Stimulated activated naive CD8-positive, alpha-beta T cell treated with anti-CD3 and anti-CD28 coated beads, Interleukin-15, amount 100 ng/mL, for 72 hours (primary cell): ENCODE data around the gene GAST.
A peak's percentile ranks its signal among the peaks of the same experiment; 100 is the strongest.

Experiments used
- ATAC-seq: fragments of 150-1000 bp; cut with Tn5 transposase; 2 replicates; pipeline ENCODE4 v1.10.0; 2021; ENCODE audit warnings: mild to moderate bottlenecking, moderate library complexity
- DNase-seq, 2 donors: peaks; one replicate each; pipeline ENCODE4 v3.0.0; 2021 to 2022
- H3K27ac Mint-ChIP-seq, 2 donors: one replicate each; pipeline ENCODE4 v1.8.0; 2022; ENCODE audit warnings: mild to moderate bottlenecking in 2 of 2, mixed read lengths in 2 of 2, moderate library complexity in 2 of 2
- H3K27me3 Mint-ChIP-seq: one replicate; pipeline ENCODE4 v1.8.0; 2022; ENCODE audit warnings: mixed read lengths
- H3K4me1 Mint-ChIP-seq: one replicate; pipeline ENCODE4 v1.8.0; 2022; ENCODE audit warnings: mild to moderate bottlenecking, mixed read lengths
- H3K4me3 Mint-ChIP-seq, 2 donors: one replicate each; pipeline ENCODE4 v1.8.0; 2022; ENCODE audit warnings: mild to moderate bottlenecking in 2 of 2, mixed read lengths in 2 of 2, moderate library complexity in 1 of 2
- H3K9me3 Mint-ChIP-seq, 2 donors: one replicate each; pipeline ENCODE4 v1.8.0; 2022; ENCODE audit warnings: mixed read lengths in 2 of 2

Gene GAST

DNA sequence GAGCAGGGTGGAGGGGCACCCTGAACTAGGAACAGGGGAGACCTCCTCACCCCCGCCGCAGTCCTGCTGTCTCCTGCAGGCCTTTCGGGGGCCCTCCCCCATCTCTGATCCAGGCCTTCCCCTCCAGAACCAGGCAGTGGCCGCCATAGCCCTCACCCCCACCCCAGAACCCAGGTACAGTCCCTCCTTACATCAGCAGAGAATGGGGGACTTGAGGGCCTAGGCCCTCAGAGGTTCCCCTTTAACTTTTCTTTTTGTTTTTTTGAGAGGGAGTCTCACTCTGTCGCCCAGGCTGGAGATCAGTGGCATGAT lies 26.6 kb downstream of the GAST start:
- no peak overlapping the region for H3K27ac Mint-ChIP-seq
- H3K4me3 Mint-ChIP-seq: no peak overlapping the region
- H3K9me3 Mint-ChIP-seq: no peaks in the 10 kb centered on the region
- DNase-seq (no peak), ATAC-seq (no peak)
- peaks cover 23% of the 10 kb centered on the region for H3K4me1 Mint-ChIP-seq
- peaks cover 42% of the 10 kb centered on the region for H3K27me3 Mint-ChIP-seq

DNA sequence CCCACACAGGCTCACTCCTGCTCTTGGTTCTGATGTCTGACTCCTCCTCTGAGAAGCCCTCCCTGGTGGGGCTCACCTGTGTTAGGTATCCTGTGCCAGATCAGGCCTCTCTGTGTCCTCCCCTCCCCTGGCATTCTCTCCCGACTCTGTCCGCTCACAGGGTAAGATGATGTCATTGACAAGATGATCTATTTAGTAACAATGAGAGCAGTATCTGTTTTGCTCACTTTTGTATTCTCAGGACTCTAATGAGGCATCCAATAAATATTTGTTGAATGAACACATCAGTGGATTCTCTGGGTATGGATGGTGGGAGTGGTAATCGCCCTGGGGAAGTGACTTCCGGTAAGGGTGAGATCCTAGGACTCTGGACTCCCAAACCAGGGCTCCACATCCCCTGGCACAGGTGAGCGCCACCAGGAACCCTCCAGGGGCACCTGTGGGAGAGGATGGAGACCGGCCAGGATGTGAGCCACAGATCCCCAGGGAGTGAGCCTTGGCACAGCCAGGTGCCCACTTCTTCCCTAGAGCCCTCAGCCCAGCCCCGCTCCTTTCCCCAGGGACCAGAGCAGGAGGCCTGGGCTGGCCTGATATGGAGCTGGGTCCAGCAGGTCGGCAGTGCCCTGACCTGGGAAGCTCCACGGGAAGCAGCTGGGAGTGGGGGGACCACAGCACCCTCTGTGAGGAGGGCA lies 27.7 kb downstream of the GAST start:
- Mint-ChIP-seq H3K27ac (peak overlapping the region in 1 of 2 donors; percentile 62), H3K27me3 (peaks cover 32% of the 10 kb centered on the region), H3K4me1 (peaks cover 12% of the 10 kb centered on the region), H3K4me3 (no peak overlapping the region), H3K9me3 (no peaks in the 10 kb centered on the region)
- no peak for ATAC-seq
- no peak for DNase-seq

DNA sequence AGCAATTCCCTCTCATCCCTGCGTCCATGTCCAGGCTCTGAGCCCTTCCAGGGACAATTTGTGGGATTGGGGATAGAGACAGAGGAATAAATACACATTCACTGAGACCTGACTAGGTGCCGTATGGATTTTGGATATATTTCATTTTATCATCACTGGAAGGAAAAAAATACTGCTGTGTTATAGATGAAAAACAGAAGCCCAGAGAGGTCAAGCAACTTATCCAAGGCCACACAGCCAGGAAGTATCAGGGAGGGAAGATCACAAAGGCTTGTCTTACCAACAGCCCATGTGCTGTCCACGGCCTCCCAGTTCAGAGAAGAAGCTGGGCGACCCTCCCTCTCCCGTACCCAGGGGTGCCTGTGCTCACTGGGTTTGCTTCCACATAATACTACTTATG lies 28.4 kb downstream of the GAST start:
- DNase-seq: no peak
- H3K27ac Mint-ChIP-seq: no peak overlapping the region
- H3K4me3 Mint-ChIP-seq: no peak overlapping the region
- no peak for ATAC-seq
- H3K4me1 Mint-ChIP-seq: peaks cover 8% of the 10 kb centered on the region
- peaks cover 25% of the 10 kb centered on the region for H3K27me3 Mint-ChIP-seq
- H3K9me3 Mint-ChIP-seq: no peaks in the 10 kb centered on the region

DNA sequence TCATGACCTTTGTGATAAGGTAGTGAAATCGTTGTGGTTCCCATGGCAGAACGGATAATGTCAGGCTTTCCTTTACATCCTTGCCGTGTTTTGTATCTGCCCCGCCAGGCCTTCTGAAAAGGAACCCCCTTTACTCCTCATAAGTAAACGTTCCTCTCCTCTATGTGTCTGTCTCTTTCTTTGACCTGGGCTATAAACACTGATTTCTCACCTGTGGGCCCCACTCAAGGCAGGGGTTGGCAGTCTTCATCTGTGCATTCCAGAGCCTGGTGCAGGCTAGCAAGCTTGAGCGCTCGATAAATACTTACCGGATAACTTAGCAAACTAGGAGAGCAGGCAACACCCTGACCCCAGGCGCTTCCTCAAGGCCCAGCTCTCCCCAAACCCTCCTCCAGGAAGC lies 29.6 kb downstream of the GAST start:
- H3K4me3 Mint-ChIP-seq: no peak overlapping the region
- H3K27ac Mint-ChIP-seq: no peak overlapping the region
- DNase-seq: no peak
- H3K4me1 Mint-ChIP-seq: peaks cover 8% of the 10 kb centered on the region
- ATAC-seq: no peak
- H3K27me3 Mint-ChIP-seq: peaks cover 13% of the 10 kb centered on the region
- no peaks in the 10 kb centered on the region for H3K9me3 Mint-ChIP-seq

DNA sequence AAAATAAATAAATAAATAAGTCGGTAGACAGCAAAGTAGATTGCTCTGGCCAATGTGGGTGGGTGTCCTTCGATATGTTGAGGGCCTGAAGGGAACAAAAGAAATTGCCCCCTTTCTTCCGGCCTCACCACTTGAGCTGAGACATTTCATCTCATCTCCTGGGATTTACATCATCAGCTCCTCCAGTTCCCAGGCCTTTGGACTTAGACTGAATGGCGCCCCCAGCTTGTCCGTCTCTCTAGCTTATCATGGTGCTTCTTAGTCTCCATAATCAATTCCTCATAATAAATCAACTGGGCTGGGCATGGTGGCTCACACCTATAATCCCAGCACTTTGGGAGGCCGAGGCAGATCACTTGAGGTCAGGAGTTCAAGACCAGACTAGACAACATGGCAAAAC lies 36.1 kb downstream of the GAST start:
- Mint-ChIP-seq H3K4me1 (no peaks in the 10 kb centered on the region), H3K9me3 (no peaks in the 10 kb centered on the region), H3K4me3 (no peak overlapping the region), H3K27ac (no peak overlapping the region), H3K27me3 (no peaks in the 10 kb centered on the region)
- ATAC-seq (no peak), DNase-seq (no peak)

DNA sequence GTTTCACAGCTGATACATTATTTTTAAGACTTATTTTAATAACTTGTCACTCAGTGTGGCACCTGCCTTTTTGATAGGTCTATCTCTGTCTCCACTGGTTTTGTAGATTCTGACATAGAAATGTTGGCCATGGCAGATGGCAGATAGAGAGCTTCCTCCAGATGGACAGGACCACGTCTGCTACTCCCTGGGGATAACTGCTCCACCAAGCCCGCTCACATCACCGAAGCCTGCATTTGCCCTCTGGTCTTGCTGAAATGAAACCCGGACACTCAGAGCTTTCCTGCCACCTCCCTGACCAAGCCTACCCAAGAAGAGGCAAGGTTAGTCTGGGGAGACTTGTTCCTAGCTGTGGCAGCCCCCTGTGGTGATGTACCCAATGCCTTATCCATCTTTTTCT lies 38.7 kb downstream of the GAST start:
- no peaks in the 10 kb centered on the region for H3K9me3 Mint-ChIP-seq

DNA sequence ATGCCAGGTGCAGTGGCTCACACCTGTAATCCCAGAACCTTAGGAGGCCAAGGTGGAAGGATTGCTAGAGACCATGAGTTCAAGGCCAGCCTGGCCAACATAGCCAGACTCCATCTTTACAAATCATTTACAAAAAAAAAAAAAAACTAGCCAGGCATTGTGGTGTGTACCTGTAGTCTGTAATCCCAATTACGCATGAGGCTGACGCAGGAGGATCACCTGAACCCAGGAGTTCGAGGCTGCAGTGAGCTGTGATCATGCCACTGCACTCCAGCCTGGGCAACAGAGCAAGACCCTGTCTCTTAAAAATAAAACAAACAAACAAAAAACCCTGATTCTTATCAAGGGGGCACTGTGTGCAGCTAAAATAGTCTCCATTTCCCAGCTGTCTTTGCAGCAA lies 39.2 kb downstream of the GAST start:
- Mint-ChIP-seq H3K9me3 (no peaks in the 10 kb centered on the region), H3K27me3 (no peaks in the 10 kb centered on the region), H3K4me1 (no peaks in the 10 kb centered on the region), H3K27ac (no peak overlapping the region), H3K4me3 (no peak overlapping the region)
- DNase-seq (no peak), ATAC-seq (no peak)

More for the DNA sequence above, 38.7 kb downstream of the GAST start:
- ATAC-seq (no peak), DNase-seq (no peak)
- Mint-ChIP-seq H3K27ac (no peak overlapping the region), H3K27me3 (no peaks in the 10 kb centered on the region), H3K4me3 (no peak overlapping the region), H3K4me1 (no peaks in the 10 kb centered on the region)

DNA sequence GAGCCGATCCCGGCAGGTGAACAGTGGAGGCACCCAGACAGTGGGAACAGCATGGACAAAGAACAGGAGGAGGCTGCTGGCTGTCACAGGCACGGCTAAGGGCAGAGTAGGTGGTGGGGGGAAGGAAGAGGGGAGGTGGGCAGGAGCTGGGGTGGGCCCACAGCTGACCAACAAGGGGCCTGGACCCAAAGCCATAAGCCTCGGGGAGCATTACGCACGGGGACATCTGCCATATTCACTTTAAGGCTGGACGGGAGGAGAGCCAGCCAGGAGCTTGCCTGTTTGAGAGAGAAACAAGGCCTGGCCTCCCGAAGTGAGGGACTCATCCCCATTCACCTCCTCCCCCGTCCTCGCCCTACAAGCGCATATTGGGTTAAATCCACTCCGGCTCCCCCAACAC lies 41.9 kb downstream of the GAST start:
- no peak for DNase-seq
- Mint-ChIP-seq H3K27me3 (no peaks in the 10 kb centered on the region), H3K9me3 (no peaks in the 10 kb centered on the region), H3K27ac (no peak overlapping the region), H3K4me3 (no peak overlapping the region), H3K4me1 (no peaks in the 10 kb centered on the region)
- no peak for ATAC-seq

DNA sequence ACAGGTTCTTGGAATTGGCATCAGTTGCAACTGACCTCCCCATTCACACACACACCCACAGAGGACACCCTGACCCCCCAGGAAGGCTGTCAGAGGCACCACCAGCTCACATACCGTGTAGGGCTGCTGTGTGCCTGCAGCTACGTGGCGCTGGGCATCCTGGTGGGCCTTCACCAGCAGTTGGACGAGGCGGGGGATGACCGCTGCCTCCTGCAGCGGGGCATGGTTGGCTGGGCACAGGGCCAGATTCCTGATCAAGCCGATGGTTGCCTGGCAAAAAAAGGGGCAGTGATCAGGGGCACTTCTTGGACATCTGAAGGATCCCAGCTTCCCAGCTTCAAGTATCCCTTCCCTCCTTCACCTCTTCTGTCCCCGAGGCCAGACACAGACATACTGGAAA lies 46.5 kb downstream of the GAST start:
- H3K27me3 Mint-ChIP-seq: no peaks in the 10 kb centered on the region
- no peaks in the 10 kb centered on the region for H3K4me1 Mint-ChIP-seq
- no peak overlapping the region for H3K4me3 Mint-ChIP-seq
- ATAC-seq: no peak
- no peak overlapping the region for H3K27ac Mint-ChIP-seq
- no peak for DNase-seq
- H3K9me3 Mint-ChIP-seq: no peaks in the 10 kb centered on the region

DNA sequence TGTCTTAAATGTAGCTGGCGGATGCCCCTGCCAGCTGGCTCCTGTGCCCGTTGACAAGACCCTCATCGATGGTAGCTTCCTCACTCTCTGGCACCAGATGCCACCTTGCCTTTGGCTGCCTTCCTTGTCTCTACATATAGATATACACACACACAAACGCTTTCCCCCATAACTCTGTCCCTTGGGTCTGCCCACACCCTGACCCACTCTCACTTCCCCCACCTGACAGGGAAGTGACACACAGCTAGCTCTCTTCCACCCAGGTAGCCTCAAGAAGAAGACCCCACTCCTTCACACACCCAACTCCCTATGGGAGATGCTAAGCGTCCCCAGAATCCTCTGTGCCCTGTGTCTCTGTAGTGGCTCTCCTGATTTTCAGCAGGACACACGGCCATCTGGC lies 48.7 kb downstream of the GAST start:
- no peaks in the 10 kb centered on the region for H3K4me1 Mint-ChIP-seq
- peak overlapping the region in 1 of 2 donors; percentile 48 for H3K27ac Mint-ChIP-seq
- H3K27me3 Mint-ChIP-seq: no peaks in the 10 kb centered on the region
- no peaks in the 10 kb centered on the region for H3K9me3 Mint-ChIP-seq
- no peak for DNase-seq
- H3K4me3 Mint-ChIP-seq: no peak overlapping the region
- no peak for ATAC-seq

DNA sequence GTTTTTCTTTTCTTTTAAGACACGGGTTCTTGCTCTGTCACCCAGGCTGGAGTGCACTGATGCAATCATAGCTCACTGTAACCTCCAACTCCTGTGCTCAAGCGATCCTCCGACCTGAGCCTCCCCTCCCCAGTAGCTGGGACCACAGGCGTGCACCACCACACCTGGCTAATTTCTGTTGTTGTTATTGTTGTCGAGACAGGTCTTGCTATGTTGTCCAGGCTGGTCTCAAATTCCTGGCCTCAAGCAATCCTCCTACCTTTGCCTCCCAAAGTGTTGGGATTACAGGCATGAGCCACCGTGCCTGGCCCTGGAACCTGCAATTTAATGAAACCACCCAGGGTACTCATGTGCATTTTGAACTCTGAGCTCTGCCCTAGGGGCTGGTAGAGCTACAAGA lies 50.3 kb downstream of the GAST start:
- DNase-seq (no peak), ATAC-seq (no peak)
- H3K27me3 Mint-ChIP-seq: no peaks in the 10 kb centered on the region
- H3K27ac Mint-ChIP-seq: no peak overlapping the region
- no peaks in the 10 kb centered on the region for H3K4me1 Mint-ChIP-seq
- H3K9me3 Mint-ChIP-seq: no peaks in the 10 kb centered on the region
- no peak overlapping the region for H3K4me3 Mint-ChIP-seq

DNA sequence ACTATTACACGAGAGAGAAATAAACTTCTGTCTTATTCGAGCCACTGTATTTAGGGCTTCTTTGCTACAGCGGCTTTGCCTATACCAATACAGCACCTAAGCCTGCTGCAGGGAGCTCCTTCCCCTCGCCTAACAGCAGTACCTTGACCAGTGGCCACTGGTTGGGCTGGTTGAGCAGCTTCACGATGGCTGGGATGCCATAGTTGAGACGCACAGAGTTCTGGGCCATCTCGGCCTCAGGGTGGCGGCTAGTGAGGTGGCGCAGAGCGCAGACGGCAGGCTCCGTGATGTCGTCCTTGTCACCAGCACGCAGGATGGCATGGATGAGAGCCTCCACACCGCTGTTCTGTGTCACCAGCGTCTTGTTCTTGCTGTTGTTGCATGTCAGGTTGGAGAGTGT lies 50.7 kb downstream of the GAST start:
- no peak overlapping the region for H3K4me3 Mint-ChIP-seq
- H3K27ac Mint-ChIP-seq: no peak overlapping the region
- no peaks in the 10 kb centered on the region for H3K9me3 Mint-ChIP-seq

DNA sequence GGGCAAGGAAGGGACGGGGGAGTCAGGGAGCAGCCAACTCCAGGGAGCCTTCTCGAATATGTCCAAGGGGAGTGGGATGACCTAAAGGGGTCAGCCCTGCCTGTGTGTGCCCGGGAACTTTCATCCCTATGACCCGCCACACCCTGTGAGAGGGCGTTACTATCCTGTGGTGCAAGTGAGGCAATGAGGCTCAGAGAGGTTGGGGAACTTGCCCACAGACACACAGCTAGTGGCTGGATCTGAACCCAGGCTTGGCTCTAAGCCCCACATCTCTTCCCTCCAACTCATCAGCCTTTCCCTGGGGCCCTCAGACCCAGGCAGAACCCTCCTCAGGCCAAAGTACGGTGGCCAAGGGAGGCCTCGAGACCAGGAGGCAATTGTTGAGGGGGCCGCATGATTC lies 51.2 kb downstream of the GAST start:
- H3K27me3 Mint-ChIP-seq: no peaks in the 10 kb centered on the region
- H3K4me3 Mint-ChIP-seq: no peak overlapping the region

More for the DNA sequence above, 50.7 kb downstream of the GAST start:
- Mint-ChIP-seq H3K27me3 (no peaks in the 10 kb centered on the region), H3K4me1 (no peaks in the 10 kb centered on the region)
- ATAC-seq: no peak
- no peak for DNase-seq

More for the DNA sequence above, 51.2 kb downstream of the GAST start:
- Mint-ChIP-seq H3K4me1 (no peaks in the 10 kb centered on the region), H3K27ac (no peak overlapping the region), H3K9me3 (no peaks in the 10 kb centered on the region)
- no peak for DNase-seq
- no peak for ATAC-seq
